ENCODE data around the gene SHCBP1L. TPM values are rescaled to one million over a fixed set of nuclear protein-coding genes. Genes with fewer than 3 reads are reported as not detected.
A peak's percentile ranks its signal among the peaks of the same experiment; 100 is the strongest.

Gene SHCBP1L
- polyA plus RNA-seq, result not detected

GRCh38 chr1:182952677-182953444 is at the start of gene SHCBP1L:
SHCBP1L (minus strand) TSS chr1:182953166; CDS start chr1:182953133, 33 bp downstream.
- Histone ChIP-seq H3K27ac (ENCODE audit: low read depth in 2 of 2, low read length in 1 of 2) (no peak within 1 kb of the TSS), H3K9me3 (ENCODE audit: control insufficient read depth in 2 of 2, insufficient read depth in 1 of 2, low read depth in 1 of 2, low read length in 1 of 2) (no peaks in the 10 kb centered on the region), H3K4me1 (ENCODE audit: control insufficient read depth in 2 of 2, insufficient read depth in 2 of 2, low read length in 1 of 2) (peaks cover 3 to 5% of the 10 kb centered on the region in 2 donors), H3K27me3 (ENCODE audit: control insufficient read depth in 1 of 2, insufficient read depth in 2 of 2, low read length in 2 of 2) (no peaks in the 10 kb centered on the region), H3K36me3 (ENCODE audit: control insufficient read depth in 2 of 2, insufficient read depth in 2 of 2, low read length in 1 of 2) (no peaks in the 10 kb centered on the region), H3K4me3 (ENCODE audit: low read depth in 1 of 2, low read length in 2 of 2) (peak within 1 kb of the TSS in 1 of 2 donors; percentile 35)
- WGBS, 2 donors, result 32 to 40% methylated on average over 78 to 79 of the region's 79 CpGs

GRCh38 chr1:183002267-183002666 is 49.3 kb upstream of the SHCBP1L start:
- H3K4me3 ChIP-seq (ENCODE audit: low read depth in 1 of 2, low read length in 2 of 2), result no peak overlapping the region
- no peaks in the 10 kb centered on the region for H3K36me3 ChIP-seq (ENCODE audit: control insufficient read depth in 2 of 2, insufficient read depth in 2 of 2, low read length in 1 of 2)
- H3K4me1 ChIP-seq (ENCODE audit: control insufficient read depth in 2 of 2, insufficient read depth in 2 of 2, low read length in 1 of 2), result no peaks in the 10 kb centered on the region
- no peak overlapping the region for H3K27ac ChIP-seq (ENCODE audit: low read depth in 2 of 2, low read length in 1 of 2)
- H3K9me3 ChIP-seq (ENCODE audit: control insufficient read depth in 2 of 2, insufficient read depth in 1 of 2, low read depth in 1 of 2, low read length in 1 of 2), result no peaks in the 10 kb centered on the region
- no peaks in the 10 kb centered on the region for H3K27me3 ChIP-seq (ENCODE audit: control insufficient read depth in 1 of 2, insufficient read depth in 2 of 2, low read length in 2 of 2)

GRCh38 chr1:183000167-183000962 is 47.4 kb upstream of the SHCBP1L start:
- H3K4me1 ChIP-seq (ENCODE audit: control insufficient read depth in 2 of 2, insufficient read depth in 2 of 2, low read length in 1 of 2), result no peaks in the 10 kb centered on the region
- WGBS, 2 donors, result 85 to 87% methylated on average over 4 of the region's 4 CpGs
- no peak overlapping the region for H3K27ac ChIP-seq (ENCODE audit: low read depth in 2 of 2, low read length in 1 of 2)
- H3K9me3 ChIP-seq (ENCODE audit: control insufficient read depth in 2 of 2, insufficient read depth in 1 of 2, low read depth in 1 of 2, low read length in 1 of 2), result no peaks in the 10 kb centered on the region
- H3K27me3 ChIP-seq (ENCODE audit: control insufficient read depth in 1 of 2, insufficient read depth in 2 of 2, low read length in 2 of 2), result no peaks in the 10 kb centered on the region
- no peaks in the 10 kb centered on the region for H3K36me3 ChIP-seq (ENCODE audit: control insufficient read depth in 2 of 2, insufficient read depth in 2 of 2, low read length in 1 of 2)
- no peak overlapping the region for H3K4me3 ChIP-seq (ENCODE audit: low read depth in 1 of 2, low read length in 2 of 2)

GRCh38 chr1:182998482-182998881 is 45.5 kb upstream of the SHCBP1L start:
- Histone ChIP-seq H3K27ac (ENCODE audit: low read depth in 2 of 2, low read length in 1 of 2) (no peak overlapping the region), H3K36me3 (ENCODE audit: control insufficient read depth in 2 of 2, insufficient read depth in 2 of 2, low read length in 1 of 2) (no peaks in the 10 kb centered on the region), H3K4me3 (ENCODE audit: low read depth in 1 of 2, low read length in 2 of 2) (no peak overlapping the region), H3K27me3 (ENCODE audit: control insufficient read depth in 1 of 2, insufficient read depth in 2 of 2, low read length in 2 of 2) (no peaks in the 10 kb centered on the region), H3K4me1 (ENCODE audit: control insufficient read depth in 2 of 2, insufficient read depth in 2 of 2, low read length in 1 of 2) (no peaks in the 10 kb centered on the region), H3K9me3 (ENCODE audit: control insufficient read depth in 2 of 2, insufficient read depth in 1 of 2, low read depth in 1 of 2, low read length in 1 of 2) (no peaks in the 10 kb centered on the region)

GRCh38 chr1:182996816-182997215 is 43.9 kb upstream of the SHCBP1L start:
- Histone ChIP-seq H3K4me3 (ENCODE audit: low read depth in 1 of 2, low read length in 2 of 2) (no peak overlapping the region), H3K9me3 (ENCODE audit: control insufficient read depth in 2 of 2, insufficient read depth in 1 of 2, low read depth in 1 of 2, low read length in 1 of 2) (no peaks in the 10 kb centered on the region), H3K27ac (ENCODE audit: low read depth in 2 of 2, low read length in 1 of 2) (no peak overlapping the region), H3K27me3 (ENCODE audit: control insufficient read depth in 1 of 2, insufficient read depth in 2 of 2, low read length in 2 of 2) (no peaks in the 10 kb centered on the region), H3K36me3 (ENCODE audit: control insufficient read depth in 2 of 2, insufficient read depth in 2 of 2, low read length in 1 of 2) (no peaks in the 10 kb centered on the region), H3K4me1 (ENCODE audit: control insufficient read depth in 2 of 2, insufficient read depth in 2 of 2, low read length in 1 of 2) (no peaks in the 10 kb centered on the region)
- WGBS, 2 donors, result 84 to 85% methylated on average over 1 of the region's 1 CpG

GRCh38 chr1:182995894-182996293 is 42.9 kb upstream of the SHCBP1L start:
- no peaks in the 10 kb centered on the region for H3K36me3 ChIP-seq (ENCODE audit: control insufficient read depth in 2 of 2, insufficient read depth in 2 of 2, low read length in 1 of 2)
- no peaks in the 10 kb centered on the region for H3K4me1 ChIP-seq (ENCODE audit: control insufficient read depth in 2 of 2, insufficient read depth in 2 of 2, low read length in 1 of 2)
- no peaks in the 10 kb centered on the region for H3K9me3 ChIP-seq (ENCODE audit: control insufficient read depth in 2 of 2, insufficient read depth in 1 of 2, low read depth in 1 of 2, low read length in 1 of 2)
- H3K27ac ChIP-seq (ENCODE audit: low read depth in 2 of 2, low read length in 1 of 2), result no peak overlapping the region
- no peak overlapping the region for H3K4me3 ChIP-seq (ENCODE audit: low read depth in 1 of 2, low read length in 2 of 2)
- 66 to 67% methylated on average over 4 of the region's 4 CpGs for WGBS, 2 donors
- no peaks in the 10 kb centered on the region for H3K27me3 ChIP-seq (ENCODE audit: control insufficient read depth in 1 of 2, insufficient read depth in 2 of 2, low read length in 2 of 2)

GRCh38 chr1:182993746-182994145 is 40.8 kb upstream of the SHCBP1L start:
- H3K4me1 ChIP-seq (ENCODE audit: control insufficient read depth in 2 of 2, insufficient read depth in 2 of 2, low read length in 1 of 2), result no peaks in the 10 kb centered on the region
- no peak overlapping the region for H3K4me3 ChIP-seq (ENCODE audit: low read depth in 1 of 2, low read length in 2 of 2)
- H3K9me3 ChIP-seq (ENCODE audit: control insufficient read depth in 2 of 2, insufficient read depth in 1 of 2, low read depth in 1 of 2, low read length in 1 of 2), result no peaks in the 10 kb centered on the region
- no peak overlapping the region for H3K27ac ChIP-seq (ENCODE audit: low read depth in 2 of 2, low read length in 1 of 2)
- H3K27me3 ChIP-seq (ENCODE audit: control insufficient read depth in 1 of 2, insufficient read depth in 2 of 2, low read length in 2 of 2), result no peaks in the 10 kb centered on the region
- no peaks in the 10 kb centered on the region for H3K36me3 ChIP-seq (ENCODE audit: control insufficient read depth in 2 of 2, insufficient read depth in 2 of 2, low read length in 1 of 2)

- H3K4me3 ChIP-seq (ENCODE audit: low read depth in 1 of 2, low read length in 2 of 2), result no peak overlapping the region
- H3K27ac ChIP-seq (ENCODE audit: low read depth in 2 of 2, low read length in 1 of 2), result no peak overlapping the region
- H3K27me3 ChIP-seq (ENCODE audit: control insufficient read depth in 1 of 2, insufficient read depth in 2 of 2, low read length in 2 of 2), result no peaks in the 10 kb centered on the region
- H3K36me3 ChIP-seq (ENCODE audit: control insufficient read depth in 2 of 2, insufficient read depth in 2 of 2, low read length in 1 of 2), result no peaks in the 10 kb centered on the region
- 85 to 88% methylated on average over 7 of the region's 7 CpGs for WGBS, 2 donors
- H3K4me1 ChIP-seq (ENCODE audit: control insufficient read depth in 2 of 2, insufficient read depth in 2 of 2, low read length in 1 of 2), result no peaks in the 10 kb centered on the region
- no peaks in the 10 kb centered on the region for H3K9me3 ChIP-seq (ENCODE audit: control insufficient read depth in 2 of 2, insufficient read depth in 1 of 2, low read depth in 1 of 2, low read length in 1 of 2)
These were observed 37.6 kb upstream of the SHCBP1L start for GRCh38 chr1:182990413-182991144.

GRCh38 chr1:182985876-182986275 is 32.9 kb upstream of the SHCBP1L start:
- Histone ChIP-seq H3K4me1 (ENCODE audit: control insufficient read depth in 2 of 2, insufficient read depth in 2 of 2, low read length in 1 of 2) (no peaks in the 10 kb centered on the region), H3K27me3 (ENCODE audit: control insufficient read depth in 1 of 2, insufficient read depth in 2 of 2, low read length in 2 of 2) (no peaks in the 10 kb centered on the region), H3K36me3 (ENCODE audit: control insufficient read depth in 2 of 2, insufficient read depth in 2 of 2, low read length in 1 of 2) (no peaks in the 10 kb centered on the region), H3K9me3 (ENCODE audit: control insufficient read depth in 2 of 2, insufficient read depth in 1 of 2, low read depth in 1 of 2, low read length in 1 of 2) (no peaks in the 10 kb centered on the region), H3K4me3 (ENCODE audit: low read depth in 1 of 2, low read length in 2 of 2) (no peak overlapping the region), H3K27ac (ENCODE audit: low read depth in 2 of 2, low read length in 1 of 2) (no peak overlapping the region)
- 72 to 80% methylated on average over 1 of the region's 1 CpG for WGBS, 2 donors

Data from esophagus (tissue), 2 donors.